ENCODE measurements around the gene CPN2.

Gene CPN2

GRCh38 chr3:194314388-194315068, 36.6 kb downstream of the CPN2 start:
- peaks cover 19% of the 10 kb centered on the region for H3K9me3 Mint-ChIP-seq
- peaks cover 63% of the 10 kb centered on the region for H3K4me1 Mint-ChIP-seq
- DNase-seq = no peak
- peaks cover 45% of the 10 kb centered on the region for H3K27me3 Mint-ChIP-seq
- peaks cover 15% of the 10 kb centered on the region for H3K36me3 Mint-ChIP-seq
- H3K27ac Mint-ChIP-seq = no peak overlapping the region
- peak overlapping the region; percentile 64 for H3K4me3 Mint-ChIP-seq
- CTCF ChIA-PET = interaction anchor here (0.5 to 5.1 kb wide), 6 partner anchors 11 to 533 kb away, joined by 3 to 70 read pairs (median 4); no protein-coding TSS in a partner anchor

- peaks cover 11% of the 10 kb centered on the region for H3K36me3 Mint-ChIP-seq
- no peak overlapping the region for H3K27ac Mint-ChIP-seq
- CTCF ChIA-PET = interaction anchor here (0.6 to 5.1 kb wide), 9 partner anchors 20 to 532 kb away, joined by 3 to 70 read pairs (median 4); no protein-coding TSS in a partner anchor
- no peak overlapping the region for H3K4me3 Mint-ChIP-seq
- H3K9me3 Mint-ChIP-seq = peaks cover 11% of the 10 kb centered on the region
- peaks cover 71% of the 10 kb centered on the region for H3K4me1 Mint-ChIP-seq
- peaks cover 38% of the 10 kb centered on the region for H3K27me3 Mint-ChIP-seq
- peak; percentile 20 for DNase-seq
Observed at GRCh38 chr3:194313560-194314387, 37.4 kb downstream of the CPN2 start.

GRCh38 chr3:194312743-194313281, 38.3 kb downstream of the CPN2 start:
- Mint-ChIP-seq H3K4me1 (peaks cover 80% of the 10 kb centered on the region), H3K9me3 (peaks cover 4% of the 10 kb centered on the region), H3K27me3 (peaks cover 32% of the 10 kb centered on the region), H3K36me3 (peaks cover 13% of the 10 kb centered on the region), H3K27ac (no peak overlapping the region), H3K4me3 (peak overlapping the region; percentile 3)
- CTCF ChIA-PET = interaction anchor here (0.9 to 5.1 kb wide), 5 partner anchors 21 to 531 kb away, joined by 3 to 70 read pairs (median 4); no protein-coding TSS in a partner anchor
- DNase-seq = peak; percentile 19

GRCh38 chr3:194312186-194312742, 38.9 kb downstream of the CPN2 start:
- Mint-ChIP-seq H3K4me1 (peaks cover 86% of the 10 kb centered on the region), H3K27ac (peak overlapping the region; percentile 56), H3K27me3 (peaks cover 32% of the 10 kb centered on the region), H3K36me3 (peaks cover 13% of the 10 kb centered on the region), H3K4me3 (peak overlapping the region; percentile 3), H3K9me3 (no peaks in the 10 kb centered on the region)
- peak; percentile 11 for DNase-seq
- CTCF ChIA-PET = no interaction called here

- H3K4me3 Mint-ChIP-seq = no peak overlapping the region
- peaks cover 27% of the 10 kb centered on the region for H3K27me3 Mint-ChIP-seq
- no peak for DNase-seq
- peaks cover 13% of the 10 kb centered on the region for H3K36me3 Mint-ChIP-seq
- no peaks in the 10 kb centered on the region for H3K9me3 Mint-ChIP-seq
- H3K27ac Mint-ChIP-seq = no peak overlapping the region
- CTCF ChIA-PET = no interaction called here
- H3K4me1 Mint-ChIP-seq = peaks cover 90% of the 10 kb centered on the region
Observed at GRCh38 chr3:194311000-194311399, 40.1 kb downstream of the CPN2 start.

GRCh38 chr3:194310060-194310835, 40.9 kb downstream of the CPN2 start:
- no peak overlapping the region for H3K4me3 Mint-ChIP-seq
- H3K36me3 Mint-ChIP-seq = peaks cover 13% of the 10 kb centered on the region
- H3K4me1 Mint-ChIP-seq = peaks cover 92% of the 10 kb centered on the region
- no peak overlapping the region for H3K27ac Mint-ChIP-seq
- peak; percentile 18 for DNase-seq
- H3K9me3 Mint-ChIP-seq = no peaks in the 10 kb centered on the region
- CTCF ChIA-PET = interaction anchor here (0.6 kb wide), 1 partner anchor 850 kb away, joined by 3 read pairs; no protein-coding TSS in a partner anchor
- H3K27me3 Mint-ChIP-seq = peaks cover 24% of the 10 kb centered on the region

GRCh38 chr3:194308601-194309449, 42.3 kb downstream of the CPN2 start:
- Mint-ChIP-seq H3K27ac (peak overlapping the region; percentile 40), H3K27me3 (peaks cover 15% of the 10 kb centered on the region), H3K4me3 (no peak overlapping the region), H3K36me3 (peaks cover 21% of the 10 kb centered on the region), H3K4me1 (peaks cover 88% of the 10 kb centered on the region), H3K9me3 (peaks cover 7% of the 10 kb centered on the region)
- DNase-seq = no peak
- CTCF ChIA-PET = no interaction called here

- Mint-ChIP-seq H3K4me1 (peaks cover 78% of the 10 kb centered on the region), H3K27me3 (peaks cover 5% of the 10 kb centered on the region), H3K9me3 (peaks cover 7% of the 10 kb centered on the region), H3K27ac (peak overlapping the region; percentile 96), H3K4me3 (no peak overlapping the region), H3K36me3 (peaks cover 21% of the 10 kb centered on the region)
- DNase-seq = no peak
- CTCF ChIA-PET = interaction anchor here (0.6 to 1.6 kb wide), 6 partner anchors 8 to 528 kb away, joined by 3 to 9 read pairs (median 3); no protein-coding TSS in a partner anchor
Observed at GRCh38 chr3:194307849-194308248, 43.3 kb downstream of the CPN2 start.

- no peaks in the 10 kb centered on the region for H3K27me3 Mint-ChIP-seq
- CTCF ChIA-PET = interaction anchor here (1.0 to 1.6 kb wide), 5 partner anchors 9 to 527 kb away, joined by 3 to 9 read pairs (median 3); no protein-coding TSS in a partner anchor
- H3K27ac Mint-ChIP-seq = peak overlapping the region; percentile 96
- peaks cover 18% of the 10 kb centered on the region for H3K36me3 Mint-ChIP-seq
- peak; percentile 73 for DNase-seq
- peaks cover 70% of the 10 kb centered on the region for H3K4me1 Mint-ChIP-seq
- H3K9me3 Mint-ChIP-seq = peaks cover 7% of the 10 kb centered on the region
- H3K4me3 Mint-ChIP-seq = peak overlapping the region; percentile 56
Observed at GRCh38 chr3:194306771-194307640, 44.1 kb downstream of the CPN2 start.

GRCh38 chr3:194306109-194306686, 44.9 kb downstream of the CPN2 start:
- peaks cover 65% of the 10 kb centered on the region for H3K4me1 Mint-ChIP-seq
- H3K36me3 Mint-ChIP-seq = peaks cover 17% of the 10 kb centered on the region
- peaks cover 7% of the 10 kb centered on the region for H3K9me3 Mint-ChIP-seq
- H3K27ac Mint-ChIP-seq = peak overlapping the region; percentile 96
- CTCF ChIA-PET = interaction anchor here (1.6 kb wide), 1 partner anchor 168 kb away, joined by 3 read pairs; no protein-coding TSS in a partner anchor
- no peaks in the 10 kb centered on the region for H3K27me3 Mint-ChIP-seq
- peak; percentile 87 for DNase-seq
- peak overlapping the region; percentile 56 for H3K4me3 Mint-ChIP-seq

GRCh38 chr3:194305356-194306108, 45.6 kb downstream of the CPN2 start:
- CTCF ChIA-PET = interaction anchor here (0.7 to 1.2 kb wide), 3 partner anchors 10 to 223 kb away, joined by 3 to 4 read pairs (median 3); no protein-coding TSS in a partner anchor
- no peak for DNase-seq
- Mint-ChIP-seq H3K27me3 (no peaks in the 10 kb centered on the region), H3K27ac (peak overlapping the region; percentile 96), H3K4me3 (peak overlapping the region; percentile 56), H3K36me3 (peaks cover 15% of the 10 kb centered on the region), H3K4me1 (peaks cover 66% of the 10 kb centered on the region), H3K9me3 (peaks cover 11% of the 10 kb centered on the region)
